GM21737 (cell line): Measurements from ENCODE around the gene ZIC1.

Source experiments
- ATAC-seq: cut with Tn5 transposase; IDR thresholded peaks from one replicate; pipeline ENCODE4 v1.9.1; 2021; ENCODE audit warnings: mild to moderate bottlenecking, moderate library complexity; ENCODE audit not compliant: unreplicated experiment

Gene ZIC1

DNA sequence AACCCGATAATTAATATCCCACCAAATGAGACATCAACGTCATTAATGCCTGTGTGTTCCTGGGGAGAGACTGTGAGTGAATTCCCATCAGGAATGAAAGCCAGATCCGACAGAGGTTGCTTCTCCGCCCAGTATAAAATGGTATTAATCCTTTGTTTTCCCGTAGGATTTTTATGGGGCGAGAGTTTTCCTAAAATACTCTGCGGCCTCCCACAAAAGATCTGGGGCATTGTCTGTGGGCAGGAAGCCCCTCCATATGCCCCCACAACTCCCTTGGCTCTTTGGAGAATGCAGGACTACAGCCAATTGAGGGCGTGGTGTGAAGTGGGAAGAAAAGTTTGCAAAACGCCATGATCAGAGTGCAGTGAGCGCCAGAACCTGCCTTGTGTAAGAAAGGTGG is 29.5 kb upstream of the ZIC1 start:
- no peak for ATAC-seq

DNA sequence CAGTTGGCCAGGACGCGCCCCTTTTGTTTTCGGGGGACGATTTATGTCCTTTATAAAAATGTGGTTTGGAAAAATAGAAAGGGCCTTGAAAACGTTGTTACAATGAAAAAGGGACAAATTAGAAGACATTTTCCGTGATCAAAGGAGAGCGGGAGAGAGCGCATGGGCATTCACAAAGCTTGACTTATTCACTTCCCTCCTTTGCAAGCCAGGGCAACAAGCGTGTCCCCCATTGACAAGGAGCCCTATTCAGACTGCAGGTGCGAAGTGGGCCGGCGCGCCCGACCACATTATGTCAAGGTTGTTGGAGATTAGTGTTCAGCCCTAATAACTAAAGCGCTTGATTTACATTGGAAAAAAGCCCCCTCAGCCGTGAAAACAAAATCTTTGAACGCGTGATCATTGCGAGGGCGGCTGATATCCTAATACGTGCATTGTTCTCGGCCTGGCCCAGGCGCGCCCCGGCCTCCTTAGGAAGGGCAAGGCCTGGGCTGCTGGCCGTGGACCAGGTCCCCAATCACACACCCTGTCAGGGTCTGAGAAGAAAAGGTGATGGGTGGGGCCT is 28.7 kb upstream of the ZIC1 start:
- no peak for ATAC-seq

DNA sequence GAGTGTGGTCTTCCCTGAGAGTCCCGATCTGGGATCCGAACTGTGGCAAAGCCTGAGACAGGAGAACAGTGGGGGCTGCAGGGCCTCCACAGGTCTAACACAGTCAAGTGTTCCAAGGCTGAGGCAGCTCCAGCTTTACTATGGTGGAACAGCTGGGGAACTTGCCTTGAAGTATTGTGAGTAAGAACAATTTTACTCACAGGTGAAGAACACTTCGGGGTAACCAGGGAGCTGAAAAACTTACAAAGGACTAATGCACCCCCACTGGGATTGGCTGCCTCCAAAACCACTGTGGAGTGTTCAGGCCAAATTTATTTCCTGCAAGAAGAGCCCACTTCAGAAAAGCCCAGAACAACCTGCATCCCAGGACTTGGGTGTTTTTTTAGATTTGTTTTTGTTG is 28.2 kb upstream of the ZIC1 start:
- no peak for ATAC-seq

DNA sequence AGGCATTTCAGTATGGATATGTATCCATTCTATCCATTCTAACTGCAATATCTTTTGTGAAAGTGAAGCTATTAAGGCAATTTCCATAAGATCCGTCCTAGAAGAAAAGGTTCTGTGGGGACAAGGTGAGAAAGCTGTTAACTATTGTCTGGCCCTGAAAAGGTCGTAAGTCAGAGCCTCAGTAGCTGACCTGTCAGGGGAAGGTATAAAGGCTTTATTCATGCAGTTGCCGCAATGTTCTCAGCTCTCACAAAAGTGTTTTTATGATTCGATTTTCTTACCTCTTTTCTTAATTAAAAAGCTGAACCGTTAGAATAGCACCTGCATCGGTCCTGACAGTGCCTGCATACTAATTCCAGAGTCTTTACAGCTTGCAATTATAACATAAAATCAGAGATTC is 27.6 kb upstream of the ZIC1 start:
- no peak for ATAC-seq

DNA sequence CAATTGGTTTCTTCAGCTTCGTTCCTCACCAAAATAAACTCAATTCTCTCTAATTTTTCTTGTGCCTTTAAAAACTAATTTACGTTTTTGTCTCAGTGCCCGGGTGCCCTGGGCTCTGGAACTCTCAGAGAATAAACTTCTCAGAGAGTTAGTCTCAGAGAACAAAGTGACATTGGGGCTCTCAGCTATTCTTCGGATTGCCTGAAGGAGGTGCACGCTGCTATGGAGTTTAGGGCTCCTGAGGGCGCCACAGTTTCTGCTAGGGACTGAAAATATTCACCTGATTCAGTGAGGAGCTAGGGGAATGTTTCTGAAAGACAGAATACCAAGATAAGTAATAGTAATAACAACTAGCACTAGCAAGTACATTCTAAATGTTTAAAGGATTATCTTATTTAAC is 25.5 kb upstream of the ZIC1 start:
- ATAC-seq, result no peak

DNA sequence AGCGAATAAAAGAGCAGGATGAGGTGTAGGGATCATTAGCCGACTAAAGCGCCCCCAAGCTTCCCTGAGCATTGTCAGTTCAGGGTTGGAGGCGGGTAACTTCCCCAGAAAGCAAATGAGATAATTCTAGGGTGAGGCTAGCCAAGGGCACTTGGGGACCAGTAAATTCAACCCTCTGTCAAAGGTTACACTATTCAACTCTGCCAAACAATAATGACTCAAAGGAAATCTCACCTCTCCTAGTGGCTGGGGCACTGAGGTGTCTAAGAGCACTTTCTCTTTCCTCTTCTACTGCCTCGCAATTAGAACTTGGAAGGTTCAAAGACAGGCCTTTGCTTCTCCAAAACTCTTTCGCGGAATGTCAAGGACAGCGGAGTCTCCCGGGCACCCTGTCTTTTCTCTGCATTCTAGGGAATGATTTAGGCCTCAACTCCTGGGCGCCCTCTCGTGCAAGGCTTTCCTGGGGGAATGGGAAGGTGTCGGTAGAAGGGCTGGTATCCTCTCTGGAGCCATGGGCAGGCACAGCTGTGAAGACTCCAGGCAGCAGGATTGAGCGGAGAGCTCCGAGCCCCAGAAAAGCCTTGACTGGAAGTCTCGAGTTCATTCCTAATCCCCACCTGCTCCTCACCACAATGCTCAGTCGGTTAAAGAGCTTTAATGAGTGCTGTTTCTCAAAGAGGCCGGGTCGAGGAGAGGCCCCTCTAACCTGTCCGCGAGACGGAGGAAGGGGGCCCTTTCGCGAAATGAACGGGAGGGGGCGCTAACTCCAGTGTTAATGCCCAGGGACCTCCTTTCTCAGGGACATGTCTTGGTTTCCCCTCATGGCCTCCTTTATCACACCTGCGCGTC is 24.7 kb upstream of the ZIC1 start:
- ATAC-seq, result no peak

DNA sequence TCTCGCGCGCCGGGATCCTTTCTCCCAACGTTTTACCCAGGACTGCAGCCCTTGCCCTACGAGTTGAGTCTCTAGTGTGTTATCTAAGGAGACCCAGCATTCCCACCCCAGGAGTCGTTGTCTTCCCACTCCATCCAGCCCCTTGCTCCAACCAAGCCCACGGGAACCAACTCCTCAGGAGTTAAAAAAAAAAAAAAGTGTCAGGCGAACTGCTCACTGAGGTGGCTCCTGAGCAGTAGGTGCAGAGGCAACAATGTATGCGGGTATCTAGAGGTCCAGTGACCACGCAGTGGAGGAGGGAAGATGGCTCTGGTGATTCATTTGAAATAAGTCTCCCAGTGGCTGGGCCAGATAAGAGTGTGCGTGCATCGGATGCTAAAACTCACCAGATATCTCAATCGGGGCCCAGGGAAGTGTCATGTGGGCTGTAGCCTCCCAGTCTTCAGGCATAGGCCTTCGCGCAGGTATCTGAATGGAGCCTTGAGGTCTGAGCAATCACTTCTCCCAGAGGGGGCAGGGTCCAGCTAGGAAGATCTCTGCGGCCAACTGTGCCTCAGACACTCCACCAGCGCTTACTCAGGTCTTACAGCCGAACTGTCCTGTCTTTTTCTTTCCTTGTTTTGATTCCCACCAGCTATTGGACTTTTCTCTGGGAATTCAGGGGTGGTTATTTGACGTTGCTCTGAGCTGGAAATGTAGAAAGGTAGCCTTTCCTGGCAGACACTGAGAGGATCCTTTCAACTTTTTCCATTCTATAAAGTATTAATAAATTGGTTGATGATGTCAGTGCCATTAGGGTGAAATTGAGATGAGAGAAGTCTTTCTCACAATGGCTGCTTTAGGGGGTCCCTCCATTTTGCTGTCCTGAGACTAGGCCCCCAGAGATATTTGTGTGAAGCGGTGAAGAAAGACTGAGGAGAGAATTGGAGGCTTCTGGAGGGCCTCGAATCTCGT is 23.8 kb upstream of the ZIC1 start:
- no peak for ATAC-seq

DNA sequence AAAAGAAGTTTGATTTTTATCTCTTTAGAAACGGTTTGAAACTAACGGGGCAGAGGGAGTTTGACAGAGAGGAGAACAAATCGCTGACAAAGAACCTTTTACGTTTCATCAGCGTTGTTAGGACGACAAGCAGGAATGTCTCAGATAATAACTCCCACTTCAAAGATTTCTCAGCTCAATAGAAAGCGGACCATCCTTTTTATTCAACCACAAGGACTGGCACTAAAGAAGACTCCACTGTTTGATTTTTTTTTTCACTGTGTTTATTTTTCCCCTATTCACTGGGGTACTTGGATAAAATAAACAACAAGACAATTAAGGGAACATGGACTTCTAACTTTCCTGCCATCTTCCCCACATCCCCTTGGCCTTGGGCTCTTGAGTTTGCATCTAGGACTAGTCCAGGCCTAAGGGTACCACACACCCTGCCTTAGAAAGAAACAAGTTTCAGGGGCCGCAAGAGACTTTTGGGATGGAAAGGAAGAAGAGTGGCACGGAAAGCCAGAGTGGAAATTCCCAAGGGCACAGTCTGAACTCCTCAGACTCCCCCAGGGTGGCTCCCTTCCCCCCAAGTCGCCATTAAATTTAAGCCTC is 21.8 kb upstream of the ZIC1 start:
- no peak for ATAC-seq

DNA sequence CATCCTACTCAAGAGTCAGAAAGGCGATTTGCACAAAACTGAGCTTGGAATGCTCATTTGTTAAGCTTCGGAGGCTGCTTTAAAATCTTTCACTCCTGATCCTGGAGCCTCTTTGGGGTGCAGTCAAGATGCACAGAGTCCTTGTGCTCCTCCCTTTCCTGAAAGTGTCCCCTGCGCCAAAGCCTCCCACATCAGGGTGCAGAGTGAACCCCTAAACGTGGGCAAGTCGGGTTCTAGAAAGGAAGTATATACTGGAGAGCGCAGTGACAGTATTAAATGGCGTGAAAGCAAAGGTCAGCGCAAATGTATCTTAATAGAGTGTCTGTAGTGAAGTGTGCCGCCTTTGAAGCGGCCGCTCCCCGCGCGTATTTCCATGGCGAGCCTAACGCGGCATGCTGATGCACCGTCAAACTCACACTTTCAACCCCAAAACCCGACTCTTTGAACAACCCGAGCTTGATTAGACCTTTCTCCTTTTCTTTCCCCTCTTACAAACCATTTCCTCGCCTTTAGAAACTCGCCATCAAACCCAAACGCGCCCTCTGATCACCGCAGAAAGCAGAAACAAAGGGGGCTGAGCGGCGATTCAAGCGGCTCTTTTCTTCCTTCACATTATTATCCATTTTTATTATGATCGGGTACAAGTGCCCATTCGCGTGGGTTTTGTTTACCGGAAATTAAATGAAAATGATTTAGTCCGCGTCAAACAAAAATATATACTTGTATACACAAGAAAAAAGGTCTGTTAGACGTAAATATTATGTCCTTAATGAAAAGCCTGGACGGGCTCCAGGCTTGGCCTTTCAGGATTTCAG is 21.1 kb upstream of the ZIC1 start:
- no peak for ATAC-seq

DNA sequence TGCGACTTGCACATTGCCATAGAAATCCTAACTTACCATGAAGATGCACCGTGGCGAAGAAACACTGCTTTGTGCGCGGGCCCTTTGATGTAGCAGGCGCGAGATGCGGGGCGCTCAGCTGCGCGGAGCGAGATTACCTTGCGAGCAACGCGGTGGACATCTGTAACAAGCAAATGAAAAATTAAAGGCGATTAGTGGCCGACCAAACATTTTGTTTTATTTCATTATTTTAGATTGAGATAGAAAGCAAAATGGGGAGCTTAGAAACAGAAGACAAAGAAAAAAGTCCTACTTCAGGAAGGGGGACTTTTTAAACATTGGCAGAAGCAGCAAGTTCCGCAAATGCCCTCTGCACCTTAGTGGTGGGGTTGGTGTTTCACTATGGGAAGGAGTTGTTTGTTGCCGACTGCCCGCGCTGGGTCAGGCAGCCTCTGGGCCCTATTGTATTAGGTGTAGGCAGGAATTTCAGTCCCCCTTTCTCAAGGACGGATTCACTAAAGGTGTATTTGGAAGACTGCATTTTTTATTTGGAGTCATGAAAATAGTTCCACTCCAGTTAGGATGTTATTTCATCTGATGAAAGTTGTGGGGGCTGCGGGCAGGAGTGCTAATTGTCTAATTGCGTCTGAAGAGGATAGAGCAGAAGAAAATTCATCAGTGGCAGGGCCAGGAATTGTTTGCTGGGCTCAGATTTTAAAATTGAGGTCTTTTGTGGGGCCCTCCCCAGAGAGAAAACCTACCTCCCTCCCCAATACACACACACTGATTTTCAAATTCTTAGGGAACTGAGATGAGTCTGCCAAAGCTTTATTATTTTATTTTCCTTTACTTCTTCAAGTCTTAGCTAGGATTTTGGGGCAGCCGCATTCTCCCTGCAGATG is 20.2 kb upstream of the ZIC1 start:
- no peak for ATAC-seq

DNA sequence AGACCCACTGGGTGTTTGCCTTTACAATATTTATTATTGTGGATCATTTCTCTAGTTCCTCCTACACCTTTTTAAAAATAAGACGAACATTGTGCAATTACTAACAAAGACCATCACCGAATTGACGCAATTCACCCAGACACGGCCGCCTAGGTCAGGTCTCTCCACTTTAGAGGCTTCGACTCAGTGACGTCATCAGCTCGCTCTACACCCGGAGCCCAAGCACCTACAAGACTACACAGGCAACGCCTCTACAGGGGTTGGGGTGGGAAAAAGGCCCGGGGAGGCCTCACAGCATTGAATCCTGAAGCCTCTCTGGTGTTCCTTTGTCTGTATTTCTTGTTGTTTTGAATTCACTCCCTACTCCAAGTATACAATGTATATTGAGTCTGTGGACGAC is 19.4 kb upstream of the ZIC1 start:
- no peak for ATAC-seq

DNA sequence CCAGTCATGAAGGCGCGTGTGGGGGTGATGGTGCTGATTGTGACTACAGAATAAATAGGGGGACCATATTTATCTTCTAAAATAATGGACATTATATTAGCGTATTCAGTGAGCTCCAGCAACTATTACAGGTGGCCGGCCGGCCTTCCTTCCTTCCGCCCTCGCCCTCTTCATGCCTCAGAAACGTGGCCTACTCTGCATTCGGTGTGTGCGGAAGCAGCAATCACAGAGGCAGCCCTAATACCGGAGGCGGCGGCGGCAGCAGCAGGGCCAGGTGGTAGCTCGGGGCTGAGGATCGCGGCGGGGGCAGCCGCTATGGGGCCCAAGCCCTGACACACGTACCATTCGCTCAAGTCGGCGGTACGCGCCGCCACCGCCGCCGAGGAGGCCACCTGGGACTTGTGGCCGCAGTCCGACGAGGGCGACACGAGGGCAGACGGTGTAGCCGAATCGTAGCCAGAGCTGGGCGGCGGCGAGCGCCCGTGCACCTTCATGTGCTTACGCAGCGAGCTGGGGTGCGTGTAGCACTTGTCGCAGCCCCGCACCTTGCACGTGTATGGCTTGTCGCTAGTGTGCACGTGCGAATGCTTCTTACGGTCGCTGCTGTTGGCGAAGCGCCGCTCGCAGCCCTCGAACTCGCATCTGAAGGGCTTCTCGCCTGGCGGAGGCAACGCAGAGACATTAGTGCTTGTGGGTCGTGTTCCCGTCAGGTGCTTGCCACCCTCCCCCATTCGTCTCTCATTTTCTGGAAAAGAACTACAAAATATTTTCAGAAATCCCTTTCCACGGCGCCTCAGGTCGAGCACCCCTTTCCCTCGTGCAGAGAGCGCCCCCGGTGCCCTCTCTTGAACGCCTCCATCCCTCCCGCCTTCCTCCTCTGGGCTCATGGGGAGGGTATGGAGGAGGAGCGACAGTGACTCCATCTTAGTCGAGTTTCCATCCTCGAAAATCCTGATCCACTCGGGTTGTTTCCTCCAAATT is 18.3 kb upstream of the ZIC1 start:
- ATAC-seq, result no peak

DNA sequence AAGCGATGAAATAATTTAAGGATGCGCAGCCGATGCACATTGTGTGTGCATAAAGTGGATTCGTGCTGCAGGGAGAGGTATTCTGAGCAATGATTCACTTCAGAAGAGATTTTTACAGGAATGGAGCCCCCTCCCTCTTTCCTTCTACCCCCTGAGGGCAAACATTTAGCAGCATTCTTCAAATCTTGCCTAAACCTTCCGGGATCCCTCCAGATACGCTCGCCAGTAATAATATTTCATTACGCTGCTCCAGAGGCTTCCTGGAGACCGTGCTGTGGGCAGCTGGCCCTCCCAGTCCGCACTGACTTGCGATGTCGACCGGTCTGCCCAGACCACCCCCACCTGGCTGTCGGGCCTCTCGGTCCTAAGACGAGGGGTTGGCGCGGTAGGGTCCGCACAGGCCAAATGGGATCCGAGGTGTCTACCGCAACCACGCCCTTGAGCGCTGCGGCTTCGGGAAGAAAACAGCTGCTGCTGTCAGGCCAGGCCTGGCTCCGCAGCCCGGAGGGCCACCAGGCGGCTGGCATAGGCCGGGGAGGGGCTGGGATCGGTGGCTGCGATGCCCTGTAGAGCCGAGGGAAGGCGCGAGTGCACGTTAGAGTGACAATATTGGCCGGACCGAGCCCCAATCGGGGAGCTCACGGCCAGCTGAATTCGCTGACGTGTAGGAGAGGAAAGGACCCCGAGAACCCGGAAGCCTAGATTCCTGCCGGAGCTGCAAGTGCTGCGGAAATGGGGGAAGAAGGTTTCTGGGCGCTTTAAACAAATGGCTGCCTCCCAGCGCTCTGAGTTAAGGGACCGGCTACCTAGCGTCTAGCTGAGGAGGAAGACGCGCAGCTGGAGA is 17.2 kb upstream of the ZIC1 start:
- no peak for ATAC-seq

DNA sequence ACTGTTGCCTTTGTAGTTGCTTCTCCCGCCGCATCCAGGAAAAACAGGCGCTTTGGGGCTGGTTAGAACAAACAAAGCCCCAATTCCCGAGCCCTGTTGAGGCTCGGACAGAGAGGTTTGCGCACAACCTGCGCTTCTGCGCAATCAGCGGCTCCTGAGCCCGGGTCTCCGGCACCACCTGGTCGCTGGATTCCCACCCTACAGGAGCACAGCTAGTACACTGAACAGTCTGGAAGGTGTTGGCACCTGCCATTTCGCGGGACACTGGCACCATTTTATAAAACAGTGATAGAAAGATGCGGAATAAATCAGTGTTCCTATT is 16.6 kb upstream of the ZIC1 start:
- ATAC-seq, result no peak

DNA sequence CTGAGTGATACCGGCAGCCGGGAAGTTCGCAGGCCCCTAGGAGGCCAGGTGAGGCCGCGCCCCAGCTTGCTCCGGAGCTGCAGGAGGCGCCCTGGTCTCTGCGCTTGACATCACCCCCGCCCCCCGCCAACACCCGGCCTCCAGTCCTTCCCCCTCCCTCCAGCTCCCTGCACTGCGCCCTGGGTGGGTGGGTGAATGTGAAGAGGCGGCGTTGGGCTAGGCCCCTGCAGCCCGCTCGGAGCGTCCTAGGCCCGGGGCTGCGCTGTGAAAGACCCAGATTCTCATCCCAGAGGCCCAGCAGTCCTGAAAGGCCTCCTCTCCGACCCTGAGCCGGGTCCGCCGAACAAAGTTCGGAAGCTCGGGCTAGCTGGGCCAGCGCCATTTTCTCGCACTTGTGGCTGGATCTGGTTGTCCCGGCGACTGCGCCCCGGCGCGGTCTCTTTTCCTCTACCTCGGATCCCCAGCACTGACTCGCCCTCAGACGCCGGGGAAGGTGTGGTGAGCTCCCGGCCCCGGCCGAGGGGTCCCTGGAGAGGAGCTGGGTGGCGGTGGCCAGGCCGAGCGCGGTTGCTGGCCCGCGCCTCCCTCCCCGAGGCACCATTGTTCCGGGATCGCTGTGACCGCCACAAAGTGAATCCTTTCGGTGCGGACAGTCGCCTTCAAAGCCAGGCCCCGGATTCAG is 15.8 kb upstream of the ZIC1 start:
- ATAC-seq, result no peak

DNA sequence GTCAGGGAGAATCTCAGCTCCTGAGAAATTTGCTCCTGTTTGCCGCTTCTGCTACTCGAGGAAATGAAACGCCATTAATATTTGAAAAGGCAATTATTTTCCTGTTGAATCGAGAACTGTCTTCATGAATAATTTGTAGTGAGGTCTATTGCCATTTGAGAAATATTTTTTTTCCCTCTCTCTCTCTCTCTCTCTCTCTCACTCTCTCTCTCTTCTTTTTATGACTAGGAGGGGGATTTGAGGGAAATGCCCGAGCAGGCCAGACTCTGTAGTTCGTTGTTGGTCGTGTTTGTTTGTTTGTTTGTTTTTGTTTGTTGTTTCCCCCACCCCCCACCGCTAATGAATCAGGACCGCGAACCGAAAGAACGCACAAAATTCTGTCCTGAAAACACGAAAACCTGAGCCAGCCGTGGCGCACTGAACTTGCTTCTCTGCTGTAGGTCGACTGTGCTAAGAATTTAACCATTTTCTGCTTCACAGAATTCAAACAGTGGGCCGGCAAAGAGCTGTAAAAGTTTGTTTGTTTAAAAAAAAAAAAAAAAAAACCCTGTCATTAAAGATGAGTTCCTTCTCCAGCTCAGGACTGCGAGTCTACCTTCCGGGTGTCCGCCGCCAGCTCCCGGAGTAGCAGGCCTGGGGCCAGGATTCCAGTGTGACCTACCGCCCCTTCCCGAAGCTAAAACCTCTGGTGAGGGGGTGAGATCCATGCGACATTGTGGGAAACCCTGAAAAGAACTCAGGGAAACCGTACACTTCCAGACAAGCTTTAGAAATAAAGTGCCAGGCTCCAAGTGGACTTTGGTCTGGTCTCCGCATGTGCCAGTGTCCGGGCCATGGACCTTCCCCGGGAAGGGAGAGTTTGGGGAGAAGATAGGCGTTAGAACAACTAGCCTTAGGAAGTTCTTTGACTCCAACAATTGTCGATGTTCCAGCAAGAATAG is 15.0 kb upstream of the ZIC1 start:
- ATAC-seq, result no peak
